MM.1S (cell line): Measurements from ENCODE around the gene SRSF6.

Experiments
- DNase-seq: peaks from one replicate; pipeline ENCODE4 v3.0.0-alpha.2; 2015
- H2AFZ ChIP-seq: fragments of 300-600 bp; sonication (generic); 2 replicates; pipeline ENCODE4 v1.6.0; 2016; ENCODE audit warnings: antibody characterized with exemption, low read length
- H3F3A ChIP-seq: fragments of 300-600 bp; sonication (generic); 2 replicates; pipeline ENCODE4 v1.6.1; 2016; ENCODE audit warnings: mild to moderate bottlenecking, antibody characterized with exemption, low read length, moderate library complexity, mixed read lengths; ENCODE audit not compliant: insufficient read depth
- H3K27ac ChIP-seq: fragments of 300-600 bp; sonication (generic); 2 replicates; pipeline ENCODE4 v1.5.1; 2016; ENCODE audit warnings: mild to moderate bottlenecking, low read length
- H3K27me3 ChIP-seq: fragments of 300-600 bp; sonication (generic); replicated peaks from 2 replicates; pipeline ENCODE4 v1.6.0; 2016; ENCODE audit warnings: low read length; ENCODE audit not compliant: insufficient read depth
- H3K36me3 ChIP-seq: fragments of 300-600 bp; sonication (generic); replicated peaks from 2 replicates; pipeline ENCODE4 v1.6.1; 2016; ENCODE audit warnings: mild to moderate bottlenecking, low read length, mixed read lengths; ENCODE audit not compliant: insufficient read depth
- H3K4me1 ChIP-seq: fragments of 300-600 bp; sonication (generic); 2 replicates; pipeline ENCODE4 v1.6.1; 2016; ENCODE audit warnings: low read length, mixed read lengths
- H3K4me2 ChIP-seq: fragments of 300-600 bp; sonication (generic); 2 replicates; pipeline ENCODE4 v1.6.0; 2016; ENCODE audit warnings: low read depth, low read length
- H3K4me3 ChIP-seq: fragments of 300-600 bp; sonication (generic); 2 replicates; pipeline ENCODE4 v1.5.1; 2016; ENCODE audit warnings: low read length, mixed read lengths
- H3K79me2 ChIP-seq: fragments of 300-600 bp; sonication (generic); 2 replicates; pipeline ENCODE4 v1.6.1; 2016; ENCODE audit warnings: mixed run types, low read length, mixed read lengths
- H3K9ac ChIP-seq: fragments of 300-600 bp; sonication (generic); 2 replicates; pipeline ENCODE4 v1.6.1; 2016; ENCODE audit warnings: low read length, mixed read lengths
- H3K9me2 ChIP-seq: fragments of 300-600 bp; sonication (generic); replicated peaks from 2 replicates; pipeline ENCODE4 v1.6.1; 2016; ENCODE audit warnings: mild to moderate bottlenecking, low read length, mixed read lengths; ENCODE audit not compliant: insufficient read depth
- H3K9me3 ChIP-seq: fragments of 300-600 bp; sonication (generic); replicated peaks from 2 replicates; pipeline ENCODE4 v1.6.1; 2016; ENCODE audit warnings: mild to moderate bottlenecking, low read length, mixed read lengths; ENCODE audit not compliant: insufficient read depth
- H4K20me1 ChIP-seq: fragments of 300-600 bp; sonication (generic); 2 replicates; pipeline ENCODE4 v1.6.1; 2016; ENCODE audit warnings: mild to moderate bottlenecking, low read length, moderate library complexity, mixed read lengths; ENCODE audit not compliant: insufficient read depth
- EZH2 ChIP-seq: fragments of 300-600 bp; sonication (generic); optimal IDR thresholded peaks from 2 replicates; pipeline ENCODE3; 2017; ENCODE audit warnings: low read depth, mild to moderate bottlenecking, antibody characterized with exemption, low read length, mixed read lengths
- EZH2phosphoT487 ChIP-seq: fragments of 300-600 bp; sonication (generic); IDR thresholded peaks from 2 replicates; pipeline ENCODE4 v1.6.1; 2018; ENCODE audit warnings: antibody characterized with exemption, low read length
- TF ChIP-seq, protein P1 (sequence below): fragments of 300-600 bp; sonication (generic); IDR thresholded peaks from 2 replicates; pipeline ENCODE4 v1.5.1; 2016; ENCODE audit warnings: antibody characterized with exemption, low read length, mixed read lengths

SRSF6 gene

DNA sequence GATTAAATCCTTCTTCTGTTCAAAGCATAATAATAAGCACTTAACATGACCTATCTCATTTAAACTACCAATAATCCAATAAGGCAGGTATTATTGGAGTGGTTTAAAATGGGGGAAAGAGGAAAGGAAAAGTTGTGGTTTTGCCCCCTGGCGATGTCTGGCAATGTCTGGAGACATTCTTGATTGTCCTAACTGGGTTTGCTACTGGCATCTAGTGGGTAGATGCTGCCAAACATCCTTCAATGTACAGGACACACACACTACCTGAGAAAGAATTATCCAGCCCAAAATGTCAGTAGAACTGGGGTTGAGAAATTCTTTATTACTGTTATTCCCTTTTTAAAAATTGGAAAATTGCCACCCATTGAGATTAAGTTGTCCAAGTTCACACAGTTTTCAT, 25.2 kb upstream of the SRSF6 start:
- Histone ChIP-seq H3K9me2 (no peaks in the 10 kb centered on the region), H3K9me3 (no peaks in the 10 kb centered on the region), H2AFZ (no peak overlapping the region), H3K36me3 (no peaks in the 10 kb centered on the region), H3K4me2 (no peak overlapping the region), H3K27me3 (no peaks in the 10 kb centered on the region), H4K20me1 (no peaks in the 10 kb centered on the region), H3F3A (no peaks in the 10 kb centered on the region), H3K9ac (no peak overlapping the region), H3K27ac (no peak overlapping the region), H3K4me1 (no peaks in the 10 kb centered on the region), H3K79me2 (no peaks in the 10 kb centered on the region), H3K4me3 (no peak overlapping the region)
- TF ChIP-seq, protein P1, sequence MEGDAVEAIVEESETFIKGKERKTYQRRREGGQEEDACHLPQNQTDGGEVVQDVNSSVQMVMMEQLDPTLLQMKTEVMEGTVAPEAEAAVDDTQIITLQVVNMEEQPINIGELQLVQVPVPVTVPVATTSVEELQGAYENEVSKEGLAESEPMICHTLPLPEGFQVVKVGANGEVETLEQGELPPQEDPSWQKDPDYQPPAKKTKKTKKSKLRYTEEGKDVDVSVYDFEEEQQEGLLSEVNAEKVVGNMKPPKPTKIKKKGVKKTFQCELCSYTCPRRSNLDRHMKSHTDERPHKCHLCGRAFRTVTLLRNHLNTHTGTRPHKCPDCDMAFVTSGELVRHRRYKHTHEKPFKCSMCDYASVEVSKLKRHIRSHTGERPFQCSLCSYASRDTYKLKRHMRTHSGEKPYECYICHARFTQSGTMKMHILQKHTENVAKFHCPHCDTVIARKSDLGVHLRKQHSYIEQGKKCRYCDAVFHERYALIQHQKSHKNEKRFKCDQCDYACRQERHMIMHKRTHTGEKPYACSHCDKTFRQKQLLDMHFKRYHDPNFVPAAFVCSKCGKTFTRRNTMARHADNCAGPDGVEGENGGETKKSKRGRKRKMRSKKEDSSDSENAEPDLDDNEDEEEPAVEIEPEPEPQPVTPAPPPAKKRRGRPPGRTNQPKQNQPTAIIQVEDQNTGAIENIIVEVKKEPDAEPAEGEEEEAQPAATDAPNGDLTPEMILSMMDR = no peak
- TF ChIP-seq EZH2phosphoT487 (no peak), EZH2 (no peak)
- no peak for DNase-seq

DNA sequence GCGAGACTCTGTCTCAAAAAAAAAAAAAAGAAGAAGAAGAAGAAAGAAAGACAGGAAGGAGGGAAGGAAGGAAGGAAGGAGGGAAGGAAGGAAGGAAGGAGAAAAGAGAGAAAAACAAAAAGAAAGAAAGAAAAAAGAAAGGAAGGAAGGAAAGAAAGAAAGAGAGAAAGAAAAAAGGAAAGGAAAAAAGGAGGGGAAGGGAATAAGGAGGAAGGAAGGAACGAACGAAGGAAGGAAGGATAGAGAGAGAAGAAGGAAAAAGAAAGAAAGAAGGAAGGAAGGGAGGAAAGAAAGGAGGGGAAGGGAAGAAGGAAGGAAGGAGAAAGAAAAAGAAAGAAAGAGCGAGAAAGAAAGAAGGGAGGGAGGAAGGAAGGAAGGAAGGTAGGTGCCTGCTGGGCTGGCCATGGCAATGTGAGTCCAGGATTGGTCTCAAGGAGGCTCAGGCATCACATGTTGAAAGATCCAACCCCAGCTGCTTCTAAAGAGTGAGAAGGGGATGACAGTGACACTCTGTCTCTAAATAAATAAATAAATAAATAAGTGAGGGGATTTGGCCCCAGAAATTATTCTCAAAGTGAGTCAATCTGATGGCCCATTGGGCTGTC, 24.3 kb upstream of the SRSF6 start:
- Histone ChIP-seq H2AFZ (no peak overlapping the region), H3K4me1 (no peaks in the 10 kb centered on the region), H3F3A (no peaks in the 10 kb centered on the region), H3K9me3 (no peaks in the 10 kb centered on the region), H3K4me3 (no peak overlapping the region), H3K79me2 (no peaks in the 10 kb centered on the region), H3K27ac (no peak overlapping the region), H4K20me1 (no peaks in the 10 kb centered on the region), H3K4me2 (no peak overlapping the region), H3K36me3 (no peaks in the 10 kb centered on the region), H3K27me3 (no peaks in the 10 kb centered on the region), H3K9ac (no peak overlapping the region), H3K9me2 (no peaks in the 10 kb centered on the region)
- TF ChIP-seq, protein P1 = no peak
- TF ChIP-seq EZH2phosphoT487 (no peak), EZH2 (no peak)
- no peak for DNase-seq

DNA sequence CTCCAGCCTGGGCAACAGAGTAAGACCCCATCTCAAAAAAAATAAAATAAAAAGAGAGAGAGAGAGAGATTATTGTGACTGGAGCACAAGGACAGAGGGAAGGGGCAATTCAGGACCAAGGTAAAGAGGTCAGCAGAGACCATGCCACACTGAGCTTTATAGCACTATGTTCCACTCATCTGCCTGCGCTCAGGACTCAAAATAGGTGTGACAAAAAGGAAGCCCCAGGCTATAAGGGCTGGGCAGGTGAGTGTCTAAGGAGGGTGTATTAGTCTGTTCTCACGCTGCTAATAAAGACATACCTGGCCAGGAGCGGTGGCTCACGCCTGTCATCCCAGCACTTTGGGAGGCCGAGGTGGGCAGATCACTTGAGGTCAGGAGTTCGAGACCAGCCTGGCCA, 23.1 kb upstream of the SRSF6 start:
- DNase-seq = no peak
- Histone ChIP-seq H3K27me3 (no peaks in the 10 kb centered on the region), H3K4me1 (no peaks in the 10 kb centered on the region), H3K27ac (no peak overlapping the region), H3K9ac (no peak overlapping the region), H3K4me2 (no peak overlapping the region), H3K4me3 (no peak overlapping the region), H3K36me3 (no peaks in the 10 kb centered on the region), H3K9me3 (no peaks in the 10 kb centered on the region), H2AFZ (no peak overlapping the region), H3K79me2 (no peaks in the 10 kb centered on the region), H3F3A (no peaks in the 10 kb centered on the region), H4K20me1 (no peaks in the 10 kb centered on the region), H3K9me2 (no peaks in the 10 kb centered on the region)
- TF ChIP-seq, protein P1 = no peak
- TF ChIP-seq EZH2 (no peak), EZH2phosphoT487 (no peak)
